WERI-Rb-1 (cell line): ENCODE results near the gene RALGPS1.

Experiments
- DNase-seq: peaks from one replicate; pipeline ENCODE4 v3.0.0-alpha.2; 2020
- H3K27ac ChIP-seq: fragments of 250-450 bp; sonication (Bioruptor Pico); 2 replicates; pipeline ENCODE4 v1.5.1; 2020; ENCODE audit warnings: mild to moderate bottlenecking, moderate library complexity
- H3K27me3 ChIP-seq: fragments of 250-450 bp; sonication (Bioruptor Pico); 2 replicates; pipeline ENCODE4 v1.5.1; 2021; ENCODE audit warnings: mild to moderate bottlenecking, low read depth, moderate library complexity; ENCODE audit not compliant: insufficient read depth, severe bottlenecking
- H3K36me3 ChIP-seq: fragments of 250-450 bp; sonication (Bioruptor Pico); 2 replicates; pipeline ENCODE4 v1.5.1; 2020; ENCODE audit warnings: mild to moderate bottlenecking, moderate library complexity
- H3K4me3 ChIP-seq: 2 replicates; pipeline ENCODE4 v1.5.1; 2011; ENCODE audit warnings: low read depth, mild to moderate bottlenecking, control low read depth, low read length
- H3K9me3 ChIP-seq: fragments of 250-450 bp; sonication (Bioruptor Pico); 2 replicates; pipeline ENCODE4 v1.5.1; 2021; ENCODE audit warnings: mild to moderate bottlenecking, moderate library complexity; ENCODE audit not compliant: severe bottlenecking
- TF ChIP-seq, protein P1 (sequence below): IDR thresholded peaks from 2 replicates; pipeline ENCODE4 v1.5.1; 2011; ENCODE audit warnings: low read depth, mild to moderate bottlenecking, control low read depth, inconsistent platforms, low read length

Gene RALGPS1

DNA sequence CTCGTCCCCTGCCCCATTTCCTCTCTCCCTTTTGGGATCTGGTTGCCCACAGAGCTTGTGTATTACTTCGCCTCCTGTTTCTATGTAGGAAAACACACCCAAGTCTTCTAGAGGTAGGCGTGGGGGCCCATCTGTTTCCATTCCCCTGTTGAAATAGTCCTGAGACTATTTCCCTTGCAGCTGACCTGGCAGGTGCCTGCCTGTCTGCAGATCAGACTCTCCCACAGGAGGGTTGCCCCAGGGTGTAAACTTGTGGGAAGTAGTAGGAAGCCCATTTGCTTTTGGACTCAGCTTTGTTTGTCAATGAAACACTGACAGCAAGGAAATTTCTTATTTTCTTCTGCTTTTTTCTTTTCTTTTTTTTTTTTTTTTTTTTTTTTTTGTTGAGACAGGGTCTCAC is 333.7 kb downstream of the RALGPS1 start:
- TF ChIP-seq, protein P1, sequence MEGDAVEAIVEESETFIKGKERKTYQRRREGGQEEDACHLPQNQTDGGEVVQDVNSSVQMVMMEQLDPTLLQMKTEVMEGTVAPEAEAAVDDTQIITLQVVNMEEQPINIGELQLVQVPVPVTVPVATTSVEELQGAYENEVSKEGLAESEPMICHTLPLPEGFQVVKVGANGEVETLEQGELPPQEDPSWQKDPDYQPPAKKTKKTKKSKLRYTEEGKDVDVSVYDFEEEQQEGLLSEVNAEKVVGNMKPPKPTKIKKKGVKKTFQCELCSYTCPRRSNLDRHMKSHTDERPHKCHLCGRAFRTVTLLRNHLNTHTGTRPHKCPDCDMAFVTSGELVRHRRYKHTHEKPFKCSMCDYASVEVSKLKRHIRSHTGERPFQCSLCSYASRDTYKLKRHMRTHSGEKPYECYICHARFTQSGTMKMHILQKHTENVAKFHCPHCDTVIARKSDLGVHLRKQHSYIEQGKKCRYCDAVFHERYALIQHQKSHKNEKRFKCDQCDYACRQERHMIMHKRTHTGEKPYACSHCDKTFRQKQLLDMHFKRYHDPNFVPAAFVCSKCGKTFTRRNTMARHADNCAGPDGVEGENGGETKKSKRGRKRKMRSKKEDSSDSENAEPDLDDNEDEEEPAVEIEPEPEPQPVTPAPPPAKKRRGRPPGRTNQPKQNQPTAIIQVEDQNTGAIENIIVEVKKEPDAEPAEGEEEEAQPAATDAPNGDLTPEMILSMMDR, result no peak
- no peak for DNase-seq
- Histone ChIP-seq H3K9me3 (no peaks in the 10 kb centered on the region), H3K4me3 (no peak overlapping the region), H3K27ac (no peak overlapping the region), H3K36me3 (peaks cover 81% of the 10 kb centered on the region), H3K27me3 (no peaks in the 10 kb centered on the region)

DNA sequence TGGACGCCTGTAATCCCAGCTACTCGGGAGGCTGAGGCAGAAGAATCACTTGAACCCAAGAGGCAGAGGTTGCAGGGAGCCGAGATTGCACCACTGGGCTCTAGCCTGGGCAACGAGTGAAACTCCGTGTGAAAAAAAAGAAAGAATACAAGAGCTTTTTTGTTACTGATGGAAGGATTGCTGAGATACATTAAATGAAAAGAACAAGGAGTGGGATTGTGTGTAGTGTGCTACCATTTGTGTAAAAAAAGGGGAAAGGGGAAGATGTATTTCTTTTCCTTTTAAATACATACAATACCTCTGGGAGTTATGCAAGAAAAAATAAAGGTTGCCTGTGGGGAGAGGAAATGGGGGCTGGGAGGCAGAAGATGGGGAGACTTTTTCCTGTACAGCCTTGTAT is 335.3 kb downstream of the RALGPS1 start:
- H3K27me3 ChIP-seq, result no peaks in the 10 kb centered on the region
- H3K4me3 ChIP-seq, result no peak overlapping the region
- peaks cover 74% of the 10 kb centered on the region for H3K36me3 ChIP-seq
- no peak overlapping the region for H3K27ac ChIP-seq
- no peaks in the 10 kb centered on the region for H3K9me3 ChIP-seq
- TF ChIP-seq, protein P1, result no peak
- DNase-seq, result no peak

DNA sequence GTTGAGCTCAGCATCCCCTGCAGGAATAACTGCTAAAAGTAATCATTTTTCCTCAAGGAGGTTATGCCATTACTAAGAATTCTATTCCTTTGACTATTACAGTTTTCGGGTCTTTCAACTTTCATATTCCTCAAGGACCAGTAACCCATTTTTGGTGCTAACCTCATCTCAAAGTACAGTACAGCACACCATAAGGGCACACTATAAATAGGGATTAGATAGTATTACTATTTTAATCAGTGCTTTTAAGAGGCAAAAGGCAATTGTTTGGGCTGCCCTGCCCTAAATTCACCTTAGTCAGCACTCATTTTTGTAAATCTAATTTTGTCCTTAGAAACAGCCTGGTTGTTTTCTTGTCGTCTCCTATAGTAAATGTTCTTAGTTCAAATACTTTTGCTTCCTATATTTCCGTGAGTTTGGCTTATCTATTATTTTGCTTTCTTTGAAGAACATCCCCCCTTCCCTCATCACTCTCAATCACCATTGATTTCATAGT is 336.4 kb downstream of the RALGPS1 start:
- H3K27me3 ChIP-seq, result no peaks in the 10 kb centered on the region
- DNase-seq, result no peak
- H3K27ac ChIP-seq, result no peak overlapping the region; the same call in 1 of the 2 replicates
- H3K4me3 ChIP-seq, result no peak overlapping the region
- TF ChIP-seq, protein P1, result no peak
- H3K36me3 ChIP-seq, result peaks cover 72% of the 10 kb centered on the region
- H3K9me3 ChIP-seq, result no peaks in the 10 kb centered on the region

DNA sequence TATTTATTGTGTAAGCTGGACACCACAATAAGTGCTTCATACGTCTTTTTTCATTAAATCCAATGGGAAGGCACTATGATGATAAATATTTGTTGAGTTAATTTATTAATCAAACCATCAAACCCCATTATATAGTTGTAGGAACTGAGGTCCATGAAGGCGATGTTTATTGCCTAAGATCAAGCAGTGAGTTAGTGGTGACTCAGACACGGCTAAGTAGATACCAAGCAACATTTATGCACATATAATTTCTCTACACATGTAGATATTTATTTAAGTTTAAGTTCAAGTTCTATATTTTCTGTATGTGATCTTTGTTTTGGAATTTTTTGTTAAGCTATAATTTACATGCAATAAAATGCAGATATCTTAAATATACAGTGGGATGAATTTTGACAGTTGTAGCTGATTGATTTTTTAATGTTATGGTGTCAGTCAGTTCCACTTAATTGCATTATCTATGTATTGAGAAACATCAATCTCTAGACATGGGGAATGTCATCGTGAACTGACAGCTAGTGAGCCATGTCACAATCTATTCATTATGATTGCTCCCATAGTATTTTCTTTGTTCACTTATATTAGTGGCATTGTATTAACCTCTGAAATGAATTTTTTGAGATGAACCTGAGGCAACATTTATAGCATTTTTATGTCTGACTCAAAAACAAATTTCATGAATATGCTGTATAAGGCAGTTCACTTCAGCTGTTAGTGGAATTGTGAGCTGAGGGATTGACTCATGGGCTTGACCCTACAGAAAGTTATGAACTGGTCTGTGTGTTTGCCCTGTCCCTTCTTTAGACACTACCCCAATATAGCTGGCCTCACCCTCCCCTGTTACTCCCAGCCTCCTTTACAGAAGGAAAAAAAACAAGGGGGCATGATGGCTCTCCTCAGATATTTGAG is 338.1 kb downstream of the RALGPS1 start:
- peaks cover 71% of the 10 kb centered on the region for H3K36me3 ChIP-seq
- no peak for DNase-seq
- H3K9me3 ChIP-seq, result no peaks in the 10 kb centered on the region
- H3K27ac ChIP-seq, result no peak overlapping the region
- no peak overlapping the region for H3K4me3 ChIP-seq
- TF ChIP-seq, protein P1, result no peak
- no peaks in the 10 kb centered on the region for H3K27me3 ChIP-seq

DNA sequence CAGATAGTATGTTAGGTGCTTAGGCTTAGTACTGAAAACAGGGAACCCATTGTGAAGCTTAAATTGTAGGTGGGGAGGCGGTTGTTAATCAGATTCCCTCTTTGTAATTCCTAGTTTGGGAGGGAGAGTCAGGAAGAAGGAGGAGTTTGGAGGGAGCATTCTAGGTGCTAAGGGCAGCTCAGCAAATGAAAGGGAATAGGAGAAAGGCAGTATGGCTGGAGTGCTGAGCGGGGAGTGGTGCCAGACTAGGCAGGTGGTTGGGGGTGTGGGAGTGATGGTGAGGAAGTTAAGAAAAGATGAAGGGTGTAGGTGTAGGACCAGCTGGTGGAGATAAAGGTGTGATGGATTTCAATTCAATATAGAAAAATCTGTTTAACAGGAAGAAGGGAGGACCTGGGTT is 338.9 kb downstream of the RALGPS1 start:
- Histone ChIP-seq H3K4me3 (no peak overlapping the region), H3K27me3 (no peaks in the 10 kb centered on the region), H3K27ac (no peak overlapping the region), H3K36me3 (peaks cover 71% of the 10 kb centered on the region), H3K9me3 (no peaks in the 10 kb centered on the region)
- no peak for DNase-seq
- TF ChIP-seq, protein P1, result no peak
